ENCODE results near the gene SPINK4.

SPINK4 gene

DNA sequence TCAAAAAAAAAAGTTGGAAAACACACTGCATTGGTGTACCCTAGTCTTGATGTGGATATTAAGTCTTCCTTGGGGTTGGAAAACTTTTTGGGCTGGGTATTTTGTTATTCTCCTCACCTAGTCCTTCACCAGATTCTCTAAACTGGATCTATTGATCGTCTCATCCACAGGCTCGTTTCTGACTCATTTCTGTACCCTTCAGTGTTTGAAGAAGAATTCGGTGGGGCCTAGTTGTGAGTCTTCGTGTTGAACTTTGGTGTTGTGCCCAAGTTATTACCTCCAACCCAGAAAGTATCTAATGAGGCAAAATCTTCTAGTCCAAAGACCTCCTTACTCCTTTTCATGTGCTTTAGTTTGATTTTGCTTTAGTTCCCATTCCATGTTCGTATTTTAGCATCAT, 51.9 kb downstream of the SPINK4 start:
- no peak for DNase-seq (ENCODE audit: low read depth, low spot score)

DNA sequence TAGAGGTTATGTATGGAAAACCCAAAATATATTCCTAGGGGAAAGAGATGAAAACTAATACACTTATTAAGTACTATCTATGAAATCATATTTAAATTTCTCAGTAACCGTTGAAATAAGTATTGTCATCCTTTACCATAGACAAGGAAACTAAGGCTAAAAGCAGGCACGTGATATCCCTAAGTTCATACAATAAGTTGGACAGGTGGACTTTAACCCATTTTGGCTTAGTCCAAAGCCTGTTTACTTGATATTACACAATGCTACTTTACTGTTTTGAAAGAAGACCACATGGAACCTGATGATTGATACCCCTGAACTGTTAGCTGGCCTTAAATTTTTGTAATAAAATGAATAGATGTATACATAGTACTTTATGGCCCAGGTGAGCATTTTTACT, 53.8 kb downstream of the SPINK4 start:
- no peak for DNase-seq (ENCODE audit: low read depth, low spot score)

DNA sequence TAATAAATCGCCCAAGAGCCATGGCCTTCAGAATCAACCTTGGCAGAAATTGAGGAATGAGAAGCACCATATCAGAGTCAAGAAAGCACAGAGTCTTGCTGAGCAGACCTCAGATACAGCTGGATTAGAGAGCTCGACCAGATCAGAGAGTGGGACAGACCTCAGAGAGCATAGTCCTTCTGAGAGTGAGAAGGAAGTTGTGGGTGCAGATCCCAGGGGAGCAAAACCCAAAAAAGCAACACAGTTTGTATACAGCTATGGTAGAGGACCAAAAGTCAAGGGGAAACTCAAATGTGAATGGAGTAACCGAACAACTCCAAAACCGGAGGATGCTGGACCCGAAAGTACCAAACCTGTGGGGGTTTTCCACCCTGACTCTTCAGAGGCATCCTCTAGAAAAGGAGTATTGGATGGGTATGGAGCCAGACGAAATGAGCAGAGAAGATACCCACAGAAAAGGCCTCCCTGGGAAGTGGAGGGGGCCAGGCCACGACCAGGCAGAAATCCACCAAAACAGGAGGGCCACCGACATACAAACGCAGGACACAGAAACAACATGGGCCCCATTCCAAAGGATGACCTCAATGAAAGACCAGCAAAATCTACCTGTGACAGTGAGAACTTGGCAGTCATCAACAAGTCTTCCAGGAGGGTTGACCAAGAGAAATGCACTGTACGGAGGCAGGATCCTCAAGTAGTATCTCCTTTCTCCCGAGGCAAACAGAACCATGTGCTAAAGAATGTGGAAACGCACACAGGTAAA, 54.9 kb downstream of the SPINK4 start:
- no peak for DNase-seq (ENCODE audit: low read depth, low spot score)

DNA sequence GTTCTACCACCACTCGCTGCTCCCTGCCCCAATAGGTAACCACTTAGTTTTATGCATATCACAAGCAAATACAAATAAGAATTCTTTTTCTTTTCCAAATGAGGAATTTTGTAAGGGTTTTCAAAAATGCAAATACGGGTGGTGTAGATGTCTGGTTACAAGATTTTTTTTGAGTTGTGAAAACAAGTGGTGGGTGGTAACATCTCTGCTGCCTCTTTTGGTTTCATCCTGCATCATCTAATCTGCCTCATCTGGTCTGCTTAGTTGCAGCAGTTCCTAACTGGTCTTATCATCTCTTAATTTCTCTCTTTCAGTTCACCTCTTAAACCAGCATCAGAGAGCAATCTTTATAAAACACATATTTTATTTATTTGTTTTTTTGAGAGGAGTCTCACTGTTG, 55.6 kb downstream of the SPINK4 start:
- DNase-seq (ENCODE audit: low read depth, low spot score): no peak

DNA sequence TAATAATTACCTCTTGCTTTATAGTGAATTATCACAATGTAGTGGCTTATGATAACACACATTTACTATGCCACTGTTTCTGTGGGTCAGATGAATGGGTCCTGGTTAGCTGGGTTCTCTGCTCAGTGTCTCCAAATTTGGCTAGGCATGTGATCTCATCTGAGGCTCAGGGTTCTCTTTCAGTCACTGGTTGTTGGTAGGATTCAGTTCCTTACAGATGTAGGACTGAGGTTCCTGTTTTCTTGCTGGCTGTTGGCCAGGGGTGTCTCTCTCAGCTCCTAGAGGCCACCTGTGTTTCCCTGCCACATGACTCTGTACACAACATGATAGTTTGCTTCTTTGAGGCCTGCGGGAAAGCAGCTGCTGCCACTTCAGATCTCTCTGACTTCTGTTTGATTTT, 57.5 kb downstream of the SPINK4 start:
- DNase-seq (ENCODE audit: low read depth, low spot score): no peak

Data from brain pericyte (primary cell).